DND-41 (cell line): ENCODE results near the gene DIAPH2.

Source experiments
- EZH2 ChIP-seq: IDR thresholded peaks from 3 replicates; pipeline ENCODE4 v1.6.1; 2012; ENCODE audit warnings: borderline replicate concordance, low read depth, mild to moderate bottlenecking, moderate library complexity, low read length, inconsistent platforms; ENCODE audit not compliant: severe bottlenecking
- TF ChIP-seq, protein P1 (sequence below): IDR thresholded peaks from 2 replicates; pipeline ENCODE4 v1.5.1; 2012; ENCODE audit warnings: borderline replicate concordance, low read length, moderate library complexity, mild to moderate bottlenecking; ENCODE audit not compliant: poor library complexity, severe bottlenecking; ENCODE audit errors: extremely low read depth

DNA sequence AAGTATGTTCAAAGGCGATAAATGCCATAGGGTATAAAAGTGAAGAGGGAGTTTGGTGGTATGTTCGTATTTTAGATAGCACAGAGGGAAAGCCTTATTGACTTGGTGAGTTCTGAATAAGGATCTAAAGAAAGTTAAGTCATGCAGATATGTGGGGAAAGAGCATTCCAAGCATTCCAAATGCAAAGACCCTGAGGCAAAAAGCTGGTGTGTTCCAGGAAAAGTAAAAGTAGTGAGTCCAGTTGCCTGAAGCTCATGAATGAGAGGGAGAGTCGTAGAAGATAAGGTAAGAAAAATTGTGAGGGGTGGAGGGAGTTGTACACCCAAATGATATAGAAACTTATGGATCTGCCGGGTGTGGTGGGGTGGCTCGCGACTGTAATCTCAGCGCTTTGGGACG lies 625.7 kb downstream of the DIAPH2 start:
- TF ChIP-seq, protein P1, sequence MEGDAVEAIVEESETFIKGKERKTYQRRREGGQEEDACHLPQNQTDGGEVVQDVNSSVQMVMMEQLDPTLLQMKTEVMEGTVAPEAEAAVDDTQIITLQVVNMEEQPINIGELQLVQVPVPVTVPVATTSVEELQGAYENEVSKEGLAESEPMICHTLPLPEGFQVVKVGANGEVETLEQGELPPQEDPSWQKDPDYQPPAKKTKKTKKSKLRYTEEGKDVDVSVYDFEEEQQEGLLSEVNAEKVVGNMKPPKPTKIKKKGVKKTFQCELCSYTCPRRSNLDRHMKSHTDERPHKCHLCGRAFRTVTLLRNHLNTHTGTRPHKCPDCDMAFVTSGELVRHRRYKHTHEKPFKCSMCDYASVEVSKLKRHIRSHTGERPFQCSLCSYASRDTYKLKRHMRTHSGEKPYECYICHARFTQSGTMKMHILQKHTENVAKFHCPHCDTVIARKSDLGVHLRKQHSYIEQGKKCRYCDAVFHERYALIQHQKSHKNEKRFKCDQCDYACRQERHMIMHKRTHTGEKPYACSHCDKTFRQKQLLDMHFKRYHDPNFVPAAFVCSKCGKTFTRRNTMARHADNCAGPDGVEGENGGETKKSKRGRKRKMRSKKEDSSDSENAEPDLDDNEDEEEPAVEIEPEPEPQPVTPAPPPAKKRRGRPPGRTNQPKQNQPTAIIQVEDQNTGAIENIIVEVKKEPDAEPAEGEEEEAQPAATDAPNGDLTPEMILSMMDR = no peak
- TF ChIP-seq EZH2 = no peak
